CD4-positive, alpha-beta T cell (primary cell): Measurements from ENCODE around the gene MYOM3. TPM values are rescaled to one million over a fixed set of nuclear protein-coding genes. Genes with fewer than 3 reads are reported as not detected.
"Not testable (repeated sequence)": the region's sequence is repeated elsewhere in the genome, so short reads cannot be mapped to it uniquely, and the experiment has no call there.

Experiments
- ATAC-seq: fragments of 200-7000 bp; cut with Tn5 transposase; one replicate; pipeline ENCODE4 v1.10.0; 2022; ENCODE audit warnings: mild to moderate bottlenecking; ENCODE audit not compliant: poor library complexity
- CTCF ChIA-PET: fragments of 350-600 bp; sonication (Branson Sonifier 250); formaldehyde crosslinking; loops from one replicate; lab custom pipeline; 2021; ENCODE audit warnings: antibody characterized with exemption, inconsistent platforms; lab: Charles Lee
- POLR2A ChIA-PET: fragments of 350-600 bp; sonication (Branson Sonifier 250); formaldehyde crosslinking; loops from one replicate; lab custom pipeline; 2021; ENCODE audit warnings: antibody characterized with exemption, inconsistent platforms; lab: Charles Lee
- DNase-seq, 14 experiments: peaks; one replicate each; pipeline ENCODE4 v3.0.0-alpha.2; 2013 to 2020; ENCODE audit warnings: mixed read lengths in 2 of 14
- H3K27ac ChIP-seq, 2 donors: one replicate each; pipeline versions ENCODE4 v1.5.1 to v1.7.0; 2013; ENCODE audit warnings: low read length in 2 of 2, low read depth in 1 of 2, mild to moderate bottlenecking in 1 of 2
- H3K27me3 ChIP-seq, 2 experiments: 1 replicate in 1 of 2; 2 replicates in 1 of 2; pipeline versions ENCODE4 v1.6.1 to v1.7.0; 2013; ENCODE audit warnings: low read length in 2 of 2, control low read depth in 1 of 2, mild to moderate bottlenecking in 1 of 2, moderate library complexity in 1 of 2; ENCODE audit not compliant: insufficient read depth in 2 of 2, control insufficient read depth in 1 of 2
- H3K36me3 ChIP-seq: one replicate; pipeline ENCODE4 v1.6.1; 2013; ENCODE audit warnings: low read length, control low read depth; ENCODE audit not compliant: insufficient read depth
- H3K4me1 ChIP-seq: one replicate; pipeline ENCODE4 v1.6.1; 2013; ENCODE audit warnings: low read length, control low read depth; ENCODE audit not compliant: insufficient read depth
- H3K4me3 ChIP-seq: one replicate; pipeline ENCODE4 v1.5.1; 2013; ENCODE audit warnings: mild to moderate bottlenecking, low read length, moderate library complexity
- H3K9me3 ChIP-seq, 2 experiments: 1 replicate in 1 of 2; 2 replicates in 1 of 2; pipeline versions ENCODE4 v1.6.1 to v1.7.0; 2013; ENCODE audit warnings: low read length in 2 of 2, mild to moderate bottlenecking in 2 of 2, control low read depth in 1 of 2, moderate library complexity in 1 of 2; ENCODE audit not compliant: control insufficient read depth in 1 of 2, insufficient read depth in 1 of 2
- H3K27ac Mint-ChIP-seq: one replicate; pipeline ENCODE4 v1.8.0; 2020; ENCODE audit warnings: mixed read lengths
- H3K27me3 Mint-ChIP-seq: one replicate; pipeline ENCODE4 v1.8.0; 2021; ENCODE audit warnings: mixed read lengths
- H3K36me3 Mint-ChIP-seq: one replicate; pipeline ENCODE4 v1.8.0; 2021; ENCODE audit warnings: low read depth, mixed read lengths
- H3K4me1 Mint-ChIP-seq: one replicate; pipeline ENCODE4 v1.8.0; 2021; ENCODE audit warnings: low read depth, mixed read lengths
- H3K4me3 Mint-ChIP-seq: one replicate; pipeline ENCODE4 v1.8.0; 2020; ENCODE audit warnings: mild to moderate bottlenecking, mixed read lengths
- H3K9me3 Mint-ChIP-seq: one replicate; pipeline ENCODE4 v1.8.0; 2020; ENCODE audit warnings: mixed read lengths
- intact Hi-C, 2 experiments: fragments of 100-400 bp; cut with DNase I in 1 of 2; cut with micrococcal nuclease in 1 of 2; formaldehyde crosslinking; loops; one replicate each; pipeline versions ENCODE4 v1.15.1 to v1.9.0; 2023 to 2025; cut with DNase I, micrococcal nuclease
- total RNA-seq, 174 experiments: library from RNA in 2 of 174; stranded (reverse) in 2 of 174; gene quantifications; one replicate each; pipeline ENCODE4 v1.2.3 and lab custom pipeline; 2021 to 2026
- TF ChIP-seq, protein P1 (sequence below): fragments of 200-600 bp; IDR thresholded peaks from one replicate; pipeline ENCODE4 v1.8.0; 2022; ENCODE audit warnings: antibody characterized with exemption, mild to moderate bottlenecking

Gene MYOM3
- total RNA-seq, 2 experiments from 2014 or later: not detected

GRCh38 chr1:24049733-24050132 lies 62.2 kb downstream of the MYOM3 start:
- no peak overlapping the region for H3K4me3 ChIP-seq
- intact Hi-C loops: no loop called here
- ATAC-seq (no peak), DNase-seq (no peak)
- H3K27me3 Mint-ChIP-seq: no peaks in the 10 kb centered on the region
- H3K4me1 ChIP-seq: no peaks in the 10 kb centered on the region
- no peak overlapping the region for H3K27ac Mint-ChIP-seq
- no peaks in the 10 kb centered on the region for H3K36me3 Mint-ChIP-seq
- H3K27ac ChIP-seq: no peak overlapping the region
- H3K4me3 Mint-ChIP-seq: no peak overlapping the region
- ChIA-PET POLR2A (no interaction called here), CTCF (no interaction called here)
- no peaks in the 10 kb centered on the region for H3K27me3 ChIP-seq
- H3K4me1 Mint-ChIP-seq: no peaks in the 10 kb centered on the region
- TF ChIP-seq, protein P1, sequence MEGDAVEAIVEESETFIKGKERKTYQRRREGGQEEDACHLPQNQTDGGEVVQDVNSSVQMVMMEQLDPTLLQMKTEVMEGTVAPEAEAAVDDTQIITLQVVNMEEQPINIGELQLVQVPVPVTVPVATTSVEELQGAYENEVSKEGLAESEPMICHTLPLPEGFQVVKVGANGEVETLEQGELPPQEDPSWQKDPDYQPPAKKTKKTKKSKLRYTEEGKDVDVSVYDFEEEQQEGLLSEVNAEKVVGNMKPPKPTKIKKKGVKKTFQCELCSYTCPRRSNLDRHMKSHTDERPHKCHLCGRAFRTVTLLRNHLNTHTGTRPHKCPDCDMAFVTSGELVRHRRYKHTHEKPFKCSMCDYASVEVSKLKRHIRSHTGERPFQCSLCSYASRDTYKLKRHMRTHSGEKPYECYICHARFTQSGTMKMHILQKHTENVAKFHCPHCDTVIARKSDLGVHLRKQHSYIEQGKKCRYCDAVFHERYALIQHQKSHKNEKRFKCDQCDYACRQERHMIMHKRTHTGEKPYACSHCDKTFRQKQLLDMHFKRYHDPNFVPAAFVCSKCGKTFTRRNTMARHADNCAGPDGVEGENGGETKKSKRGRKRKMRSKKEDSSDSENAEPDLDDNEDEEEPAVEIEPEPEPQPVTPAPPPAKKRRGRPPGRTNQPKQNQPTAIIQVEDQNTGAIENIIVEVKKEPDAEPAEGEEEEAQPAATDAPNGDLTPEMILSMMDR: no peak
- no peaks in the 10 kb centered on the region for H3K9me3 ChIP-seq
- no peaks in the 10 kb centered on the region for H3K36me3 ChIP-seq
- no peaks in the 10 kb centered on the region for H3K9me3 Mint-ChIP-seq

- ATAC-seq, POLR2A ChIA-PET, H3K36me3 Mint-ChIP-seq, H3K4me3 Mint-ChIP-seq, H3K36me3 ChIP-seq, DNase-seq, H3K9me3 ChIP-seq, CTCF ChIA-PET, H3K4me3 ChIP-seq, H3K4me1 Mint-ChIP-seq, H3K27me3 Mint-ChIP-seq, H3K27me3 ChIP-seq, H3K27ac Mint-ChIP-seq, H3K27ac ChIP-seq, H3K9me3 Mint-ChIP-seq, intact Hi-C loops, H3K4me1 ChIP-seq: not testable (repeated sequence)
Observed at GRCh38 chr1:24048894-24049293, 63.0 kb downstream of the MYOM3 start.

DNA sequence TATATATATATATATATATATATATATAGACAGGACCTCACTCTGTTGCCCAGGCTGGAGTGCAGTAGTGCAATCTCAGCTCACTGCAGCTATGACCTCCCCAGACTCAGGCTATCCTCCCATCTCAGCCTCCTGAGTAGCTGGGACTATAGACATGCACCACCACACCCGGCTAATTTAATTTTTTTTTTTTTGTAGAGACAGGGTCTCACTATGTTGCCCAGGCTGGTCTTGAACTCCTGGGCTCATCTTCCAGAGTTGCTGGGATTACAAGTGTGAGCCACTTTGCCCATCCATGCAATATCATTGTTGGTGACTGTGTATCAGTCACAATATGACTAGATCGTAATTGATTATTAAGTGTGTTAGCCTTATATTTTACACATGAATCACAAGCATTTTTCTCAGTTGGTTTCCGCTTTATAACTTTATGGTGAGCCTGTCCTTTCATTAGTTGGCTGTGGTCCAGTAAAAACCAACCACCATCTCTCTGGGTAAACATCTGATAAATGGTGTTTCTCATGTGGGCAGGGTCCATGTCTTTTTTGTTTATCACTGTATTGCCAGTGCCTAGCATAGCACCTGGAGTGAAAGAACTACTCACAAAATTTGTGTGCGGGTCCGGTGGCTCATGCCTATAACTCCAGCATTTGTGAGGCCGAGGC lies 63.6 kb downstream of the MYOM3 start:
- intact Hi-C loops: no loop called here

More for the DNA sequence above, 63.6 kb downstream of the MYOM3 start:
- TF ChIP-seq, protein P1: no peak
- Mint-ChIP-seq H3K27ac (no peak overlapping the region), H3K4me3 (no peak overlapping the region), H3K36me3 (no peaks in the 10 kb centered on the region), H3K27me3 (no peaks in the 10 kb centered on the region), H3K9me3 (no peaks in the 10 kb centered on the region), H3K4me1 (no peaks in the 10 kb centered on the region)
- ChIA-PET POLR2A (no interaction called here), CTCF (no interaction called here)
- H3K36me3 ChIP-seq: no peaks in the 10 kb centered on the region
- H3K27ac ChIP-seq: no peak overlapping the region
- H3K4me3 ChIP-seq: no peak overlapping the region
- H3K9me3 ChIP-seq: no peaks in the 10 kb centered on the region
- no peak for ATAC-seq
- H3K4me1 ChIP-seq: no peaks in the 10 kb centered on the region
- H3K27me3 ChIP-seq: no peaks in the 10 kb centered on the region
- no peak for DNase-seq
